GM18951 (cell line): ENCODE data around the gene CHKB.
A peak's percentile ranks its signal among the peaks of the same experiment; 100 is the strongest.

Experiments used
- POLR2A ChIP-seq: IDR thresholded peaks from 4 replicates; pipeline ENCODE4 v1.6.1; 2011; ENCODE audit warnings: mild to moderate bottlenecking; ENCODE audit not compliant: insufficient read length, insufficient read depth; ENCODE audit errors: extremely low read depth
- in situ Hi-C: fragments of 300-500 bp; cut with MboI; formaldehyde crosslinking; loops from one replicate; pipeline ENCODE4 v1.12.0; 2022; ENCODE audit warnings: low sequenced_read_pairs, mixed read lengths, inconsistent platforms; ENCODE audit not compliant: unreplicated experiment

Gene CHKB

DNA sequence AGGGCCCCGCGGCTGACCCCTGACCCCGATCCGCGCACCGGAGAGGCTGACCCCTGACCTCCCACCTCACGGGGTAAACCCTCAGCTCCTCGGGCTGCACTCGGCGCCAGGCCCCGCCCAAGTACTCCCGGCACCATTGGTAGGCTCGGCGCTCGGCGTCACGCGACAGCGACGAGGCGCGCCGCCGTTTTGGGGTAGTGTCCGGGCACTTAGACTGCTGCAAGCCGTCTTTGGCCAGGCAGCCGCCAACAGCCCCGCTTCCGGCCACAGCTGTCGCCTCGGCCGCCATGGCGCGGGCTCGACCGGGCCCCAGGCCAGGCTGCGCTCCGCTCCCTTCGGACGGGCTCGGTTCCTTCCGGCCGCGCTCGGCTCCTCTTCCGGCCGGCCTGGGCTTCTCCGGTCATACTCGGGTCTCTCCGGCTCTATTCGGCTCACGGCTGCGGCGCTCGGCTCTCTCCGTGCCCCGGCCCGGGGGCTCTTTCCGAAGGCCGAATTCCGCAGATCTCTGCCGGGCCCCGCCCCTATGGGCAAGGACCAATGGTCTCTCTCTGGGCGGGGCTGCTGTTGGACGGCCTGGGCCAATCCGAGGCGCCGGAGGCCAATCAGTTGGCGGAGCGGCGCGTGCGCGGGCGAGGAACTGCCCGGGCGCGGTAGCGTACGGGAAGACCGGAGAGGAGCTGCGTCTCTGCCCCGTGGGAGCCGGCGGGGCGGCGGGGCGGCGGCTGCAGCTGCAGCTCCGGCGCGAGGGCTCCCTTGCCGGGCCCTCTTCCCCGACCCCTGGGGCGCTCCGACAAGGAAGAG is at the start of gene CHKB:
Gene CHKB, minus strand, starts transcription at position 357 of the 801 bp plus-strand sequence. Its CDS starts 68 bp downstream, at position 289.
- in situ Hi-C loops: no loop called here

GRCh38 chr22:50630376-50630775 is 47.7 kb upstream of the CHKB start:
- in situ Hi-C loops: no loop called here
- no peak for TF ChIP-seq POLR2A

More for the DNA sequence above, at the start of gene CHKB:
- peak; percentile 92 for TF ChIP-seq POLR2A

DNA sequence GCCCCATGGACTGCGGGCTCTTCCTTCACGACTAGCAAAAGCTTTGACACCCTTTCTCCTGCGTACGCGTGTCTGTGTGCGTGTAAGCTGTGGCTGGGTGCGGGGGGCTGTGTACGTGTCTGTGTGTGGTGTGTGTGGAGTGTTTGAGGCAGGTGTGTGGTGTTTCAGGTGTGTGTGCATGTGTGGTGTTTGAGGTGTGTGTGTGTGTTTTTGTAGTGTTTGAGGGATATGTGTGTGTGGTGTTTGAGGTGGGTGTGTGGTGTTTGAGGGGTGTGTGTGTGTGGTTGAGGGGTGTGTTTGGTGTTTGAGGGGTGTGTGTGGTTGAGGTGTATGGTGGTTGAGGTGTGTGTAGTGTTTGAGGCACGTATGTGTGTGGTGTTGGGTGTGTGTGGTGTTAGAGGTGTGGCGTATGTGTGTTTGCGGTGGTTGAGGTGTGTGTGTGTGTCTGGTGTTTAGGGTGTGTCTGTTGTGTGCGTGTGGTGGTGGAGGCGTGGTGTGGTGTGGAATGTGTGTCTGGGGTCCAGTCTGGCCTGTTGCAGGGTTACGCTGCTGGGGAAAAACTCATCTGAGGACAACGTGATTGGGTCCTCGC is 46.0 kb upstream of the CHKB start:
- in situ Hi-C loops: no loop called here

DNA sequence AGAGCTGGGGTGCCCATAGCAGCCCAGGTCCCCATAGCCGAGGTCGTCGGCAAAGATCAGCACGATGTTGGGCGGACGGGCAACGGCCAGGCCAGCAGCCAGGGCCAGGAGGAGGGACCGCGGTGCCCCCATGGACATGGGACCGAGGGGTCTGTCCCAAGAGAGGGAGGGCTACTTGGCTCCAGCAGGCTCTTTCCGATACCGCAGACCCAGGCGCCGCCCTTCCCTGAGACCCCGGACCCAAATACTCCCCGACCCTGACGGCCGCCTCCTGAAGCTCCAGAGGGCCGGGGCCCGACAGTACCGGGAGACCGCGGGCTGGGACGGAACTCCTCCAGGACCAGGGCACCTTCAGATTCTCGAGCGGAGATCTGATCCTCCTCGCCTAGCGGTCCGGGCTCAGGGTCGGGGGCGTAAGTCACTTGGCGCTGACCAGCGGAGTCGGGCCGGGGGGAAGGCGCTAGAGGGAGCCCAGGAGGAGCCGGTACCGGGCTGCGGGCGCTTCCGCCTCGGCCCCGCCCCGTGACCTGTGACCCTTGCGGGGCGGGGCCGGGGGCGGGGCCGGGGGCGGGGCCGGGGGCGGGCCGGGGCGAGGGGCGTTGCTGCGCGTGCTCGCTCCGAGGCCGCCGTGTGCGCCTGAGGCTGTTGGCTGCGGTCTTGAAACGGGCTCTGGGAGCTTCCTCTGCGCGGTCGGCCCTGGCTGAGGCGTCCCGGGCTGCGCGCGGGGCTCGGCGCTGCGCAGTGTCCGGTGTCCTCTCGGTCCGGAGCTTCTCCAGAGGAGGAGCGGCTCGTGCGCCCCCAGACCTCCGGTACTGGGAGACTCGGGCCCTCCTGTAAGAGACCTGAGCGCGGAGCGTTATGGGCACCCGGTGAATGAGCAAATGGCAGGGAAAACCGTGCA is 45.2 kb upstream of the CHKB start, which contains the start of gene ARSA:
Gene ARSA, minus strand, starts transcription at position 511 of the 901 bp plus-strand sequence. Its CDS starts 373 bp downstream, at position 138.
- in situ Hi-C loops: no loop called here
- peak; percentile 77 for TF ChIP-seq POLR2A

More for the DNA sequence above, 46.0 kb upstream of the CHKB start:
- no peak for TF ChIP-seq POLR2A

DNA sequence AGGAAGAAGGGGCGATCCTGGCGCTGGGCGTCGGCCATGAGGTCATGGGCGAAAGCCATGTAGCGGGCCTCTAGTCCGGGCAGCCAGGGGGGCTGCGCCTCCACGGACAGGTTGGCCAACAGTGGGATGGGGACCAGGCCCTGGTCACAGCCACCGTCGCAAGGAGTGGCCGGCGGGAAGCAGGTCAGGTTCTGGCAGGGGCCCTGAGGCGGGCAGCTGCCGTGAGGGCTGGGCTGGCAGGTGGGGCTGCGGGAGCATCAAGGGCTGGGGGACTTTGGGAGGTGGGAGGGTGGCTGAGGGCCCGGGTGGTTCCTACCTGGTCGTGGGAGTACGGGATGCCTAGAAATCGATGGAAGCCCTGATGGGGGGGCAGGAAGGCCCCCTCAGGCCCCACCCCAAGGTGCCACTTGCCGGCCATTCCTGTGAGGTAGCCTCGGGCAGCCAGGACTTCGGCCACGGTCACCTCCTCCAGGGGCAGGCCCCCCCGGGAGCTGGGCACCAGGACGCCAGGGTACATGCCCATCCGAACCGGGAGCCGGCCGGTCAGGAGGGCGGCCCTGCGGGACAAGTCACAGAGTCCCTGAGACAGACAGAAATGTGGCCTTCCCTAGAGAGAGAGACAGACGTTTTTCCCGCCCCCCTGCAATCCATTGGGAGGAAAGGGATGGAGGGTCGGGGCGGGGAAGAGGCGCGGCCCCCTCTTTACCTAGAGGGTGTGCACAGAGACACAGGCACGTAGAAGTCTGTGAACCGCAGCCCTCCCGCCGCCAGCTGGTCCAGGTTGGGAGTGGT is 44.4 kb upstream of the CHKB start:
- in situ Hi-C loops: no loop called here

DNA sequence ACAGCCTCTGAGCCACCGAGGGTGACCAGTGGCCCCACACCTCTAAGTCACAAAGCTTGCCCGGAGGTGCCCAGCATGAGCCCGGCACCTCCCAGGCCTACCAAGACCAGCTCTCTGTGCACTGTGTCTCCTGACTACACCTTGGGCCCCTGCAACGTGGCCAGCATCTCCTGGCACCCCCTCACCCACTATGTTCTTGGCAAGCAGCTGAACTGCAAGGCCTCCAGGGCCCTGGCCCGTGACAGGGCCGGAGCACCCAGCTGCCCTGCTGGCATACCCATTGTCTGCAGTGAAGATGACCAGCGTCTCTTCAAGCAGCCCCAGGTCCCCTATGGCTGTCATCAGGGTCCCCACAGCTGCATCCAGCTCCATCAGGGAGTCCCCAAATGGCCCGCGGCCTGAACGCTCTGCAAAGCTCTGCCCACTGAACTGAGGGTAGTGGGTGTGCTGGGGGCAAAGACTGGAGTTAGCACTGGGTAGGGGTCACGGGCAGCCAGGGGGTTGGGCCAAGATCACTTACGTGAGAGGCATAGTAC is 43.7 kb upstream of the CHKB start:
- in situ Hi-C loops: no loop called here
- no peak for TF ChIP-seq POLR2A

More for the DNA sequence above, 44.4 kb upstream of the CHKB start:
- TF ChIP-seq POLR2A: no peak

- TF ChIP-seq POLR2A: no peak
- in situ Hi-C loops: no loop called here
These were observed 43.1 kb upstream of the CHKB start for GRCh38 chr22:50625568-50626313.

DNA sequence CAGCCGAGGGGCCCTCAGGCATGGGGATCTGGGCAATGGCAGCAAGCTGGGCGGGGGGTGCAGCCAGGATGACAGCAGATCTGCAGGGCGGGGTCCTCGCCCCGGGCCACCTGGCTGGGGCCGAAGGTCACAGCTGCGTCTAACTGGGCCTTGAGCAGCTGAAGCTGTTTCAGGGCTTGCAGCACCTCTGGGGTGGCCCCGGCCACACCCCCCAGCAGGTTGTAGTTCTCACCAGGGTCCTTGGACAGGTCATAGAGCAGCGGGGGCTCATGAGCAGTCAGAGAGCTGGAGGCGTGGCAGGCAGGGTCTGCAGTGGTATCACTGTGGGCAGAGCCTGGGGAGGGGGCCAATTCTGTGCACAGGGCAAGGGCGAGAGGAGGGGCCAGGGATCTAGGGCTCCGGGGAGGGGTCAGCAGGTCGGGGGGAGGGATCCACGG is 42.5 kb upstream of the CHKB start:
- in situ Hi-C loops: no loop called here
- no peak for TF ChIP-seq POLR2A

DNA sequence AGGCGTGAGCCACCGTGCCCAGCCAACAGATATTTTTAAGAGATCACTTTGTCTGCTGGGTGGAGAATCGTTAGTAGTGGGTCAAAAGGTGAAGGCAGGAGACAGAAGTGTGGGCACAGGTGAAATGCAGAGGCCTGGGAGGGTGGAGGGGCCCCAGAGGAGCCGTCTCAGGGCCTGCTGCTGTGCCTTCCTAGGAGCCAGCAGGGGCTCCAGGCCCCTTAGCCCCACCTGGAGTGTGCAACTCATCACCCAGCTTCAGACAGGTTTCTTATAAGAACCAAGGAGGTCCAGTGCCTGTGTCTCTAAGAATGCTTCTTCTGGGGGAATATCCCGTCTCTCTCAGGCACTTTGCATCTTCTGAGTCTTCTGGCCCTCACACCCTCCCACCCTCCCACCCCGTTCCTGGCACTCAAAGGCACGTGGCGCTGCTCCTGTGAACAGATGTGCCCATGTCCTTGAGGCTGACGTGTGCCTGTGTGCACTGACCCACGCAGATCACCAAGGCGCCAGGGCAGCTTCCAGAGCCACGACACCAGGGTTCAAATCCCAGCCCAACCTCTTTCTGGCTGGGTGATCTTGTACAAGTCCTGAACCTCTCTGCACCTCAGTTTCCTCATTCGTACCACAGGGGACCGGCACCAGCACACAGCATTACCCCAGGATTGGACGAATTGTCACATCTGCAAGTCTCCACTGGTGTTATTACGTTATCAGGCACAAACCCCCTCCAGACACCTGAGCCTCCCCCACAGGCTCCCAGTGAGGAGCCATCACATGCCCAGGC is 41.9 kb upstream of the CHKB start:
- TF ChIP-seq POLR2A: no peak
- in situ Hi-C loops: no loop called here

- in situ Hi-C loops: no loop called here
- TF ChIP-seq POLR2A: no peak
These were observed 40.2 kb upstream of the CHKB start for GRCh38 chr22:50622723-50623327.
